Stimulated activated effector memory CD8-positive, alpha-beta T cell treated with anti-CD3 and anti-CD28 coated beads, Interleukin-12 subunit alpha, Interleukin-12 subunit beta, amount 100 ng/mL, for 72 hours (primary cell): ENCODE results near the gene KCNK3.

Experiments used
- ATAC-seq: fragments of 150-1000 bp; cut with Tn5 transposase; 2 replicates; pipeline ENCODE4 v1.10.0; 2021
- DNase-seq, 2 donors: peaks; one replicate each; pipeline ENCODE4 v3.0.0; 2021 to 2022; ENCODE audit warnings: low spot score in 2 of 2
- H3K27ac Mint-ChIP-seq: one replicate; pipeline ENCODE4 v1.8.0; 2022; ENCODE audit warnings: mild to moderate bottlenecking, mixed read lengths
- H3K36me3 Mint-ChIP-seq: one replicate; pipeline ENCODE4 v1.8.0; 2022; ENCODE audit warnings: mild to moderate bottlenecking, mixed read lengths
- H3K4me1 Mint-ChIP-seq: one replicate; pipeline ENCODE4 v1.8.0; 2022; ENCODE audit warnings: mixed read lengths
- H3K4me3 Mint-ChIP-seq: one replicate; pipeline ENCODE4 v1.8.0; 2022; ENCODE audit warnings: mild to moderate bottlenecking, mixed read lengths
- H3K9me3 Mint-ChIP-seq: one replicate; pipeline ENCODE4 v1.8.0; 2022; ENCODE audit warnings: mixed read lengths

Gene KCNK3

GRCh38 chr2:26674002-26674751 lies 18.3 kb upstream of the KCNK3 start:
- Mint-ChIP-seq H3K9me3 (no peaks in the 10 kb centered on the region), H3K27ac (no peak overlapping the region), H3K4me1 (no peaks in the 10 kb centered on the region), H3K36me3 (no peaks in the 10 kb centered on the region), H3K4me3 (no peak overlapping the region)
- no peak for ATAC-seq
- DNase-seq: no peak

DNA sequence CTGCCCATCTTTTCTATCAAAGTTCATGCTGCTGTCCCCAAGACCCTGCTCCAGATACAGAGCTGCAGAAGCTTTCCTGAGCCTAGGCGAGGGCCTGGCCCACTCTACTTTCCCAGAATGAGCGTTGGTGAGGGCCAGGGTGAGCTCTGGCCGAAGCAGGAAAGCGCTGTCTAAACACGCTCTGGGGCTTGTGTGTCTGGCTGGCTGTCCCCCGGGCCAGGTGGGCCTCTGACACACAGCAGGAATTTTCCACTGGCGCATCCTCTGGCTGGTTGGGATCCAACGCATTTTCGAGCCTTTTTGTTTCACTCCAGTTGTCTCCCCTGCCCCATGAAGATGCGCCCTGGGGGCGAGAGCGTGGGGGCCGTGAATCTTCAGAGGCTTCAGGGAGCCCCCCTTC lies 17.8 kb upstream of the KCNK3 start:
- Mint-ChIP-seq H3K4me3 (no peak overlapping the region), H3K9me3 (no peaks in the 10 kb centered on the region), H3K36me3 (no peaks in the 10 kb centered on the region), H3K4me1 (no peaks in the 10 kb centered on the region), H3K27ac (no peak overlapping the region)
- DNase-seq (no peak), ATAC-seq (no peak)

DNA sequence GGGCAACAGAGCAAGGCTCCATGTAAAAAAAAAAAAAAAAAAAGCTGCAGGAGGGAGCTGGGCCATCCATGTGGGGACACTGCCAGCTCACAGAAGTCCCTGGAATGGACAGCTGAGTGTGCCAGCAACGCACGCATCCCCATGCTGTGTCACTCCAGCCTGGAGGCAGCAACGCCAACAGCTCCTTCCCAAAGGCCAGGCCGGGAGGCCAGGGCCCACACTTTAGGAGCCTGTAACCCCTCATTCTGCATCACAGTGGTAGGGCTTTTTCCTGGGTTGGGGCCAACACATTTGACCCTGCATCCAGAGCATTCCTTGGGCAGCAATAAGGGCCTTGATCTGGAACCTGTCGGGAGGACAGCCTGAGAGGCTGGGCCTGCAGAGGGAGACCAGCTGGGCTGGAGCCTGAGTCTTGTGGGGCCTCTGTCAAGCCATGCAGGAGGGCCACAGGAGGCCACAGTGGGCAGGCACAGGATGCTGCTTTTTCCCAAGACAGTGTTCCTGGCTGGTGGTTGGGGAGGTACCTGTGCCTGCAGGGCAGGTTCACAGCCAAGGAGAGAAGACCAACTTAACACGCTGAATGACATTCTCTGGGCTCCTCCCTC lies 16.8 kb upstream of the KCNK3 start:
- Mint-ChIP-seq H3K9me3 (no peaks in the 10 kb centered on the region), H3K4me3 (no peak overlapping the region), H3K27ac (no peak overlapping the region), H3K4me1 (no peaks in the 10 kb centered on the region), H3K36me3 (no peaks in the 10 kb centered on the region)
- DNase-seq: no peak
- no peak for ATAC-seq

DNA sequence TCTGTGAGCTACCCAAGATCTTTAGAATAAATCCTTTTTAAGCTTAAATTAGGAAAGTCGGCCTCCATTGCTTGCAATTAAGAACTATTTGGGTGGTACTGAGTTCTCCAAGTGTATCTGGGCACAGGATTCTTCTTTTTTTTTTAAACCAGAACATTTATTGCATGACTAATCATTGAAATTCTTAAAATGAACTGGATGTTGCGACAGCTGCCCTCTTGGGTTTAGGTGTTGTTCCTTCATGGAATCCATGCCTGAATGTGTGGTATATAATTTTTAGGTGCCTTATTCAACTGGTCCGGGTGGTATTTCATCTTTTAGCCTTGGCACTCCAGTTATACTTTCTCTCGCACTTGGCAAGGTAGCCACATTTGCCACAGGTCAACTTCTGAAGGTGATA lies 14.5 kb upstream of the KCNK3 start:
- DNase-seq (no peak), ATAC-seq (no peak)
- Mint-ChIP-seq H3K9me3 (no peaks in the 10 kb centered on the region), H3K36me3 (no peaks in the 10 kb centered on the region), H3K27ac (no peak overlapping the region), H3K4me3 (no peak overlapping the region), H3K4me1 (no peaks in the 10 kb centered on the region)

DNA sequence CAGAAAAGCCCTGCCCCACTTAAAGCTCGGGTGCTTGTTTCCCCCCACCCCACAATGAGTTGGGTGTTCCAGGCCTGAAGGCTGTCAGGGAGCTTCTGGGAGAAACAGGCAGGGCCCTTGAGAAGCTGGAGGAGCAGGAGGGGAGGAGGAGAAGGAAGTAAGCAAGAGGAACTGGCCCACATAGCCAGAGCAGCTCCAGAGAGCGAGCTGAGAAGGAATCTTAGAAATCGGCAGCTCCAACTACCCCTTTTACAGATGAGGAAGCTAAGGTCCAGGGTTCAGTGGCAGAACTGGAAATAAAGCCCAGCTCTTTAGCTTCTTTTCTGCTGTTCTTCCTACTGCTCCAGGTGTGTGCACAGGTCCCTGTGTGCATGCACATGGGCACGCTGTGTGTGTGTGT lies 12.7 kb upstream of the KCNK3 start:
- H3K36me3 Mint-ChIP-seq: no peaks in the 10 kb centered on the region
- DNase-seq (no peak), ATAC-seq (no peak)
- H3K4me3 Mint-ChIP-seq: no peak overlapping the region
- H3K27ac Mint-ChIP-seq: no peak overlapping the region
- H3K9me3 Mint-ChIP-seq: no peaks in the 10 kb centered on the region
- no peaks in the 10 kb centered on the region for H3K4me1 Mint-ChIP-seq

- no peaks in the 10 kb centered on the region for H3K36me3 Mint-ChIP-seq
- H3K27ac Mint-ChIP-seq: no peak overlapping the region
- DNase-seq: no peak
- H3K9me3 Mint-ChIP-seq: no peaks in the 10 kb centered on the region
- ATAC-seq: no peak
- H3K4me3 Mint-ChIP-seq: no peak overlapping the region
- H3K4me1 Mint-ChIP-seq: no peaks in the 10 kb centered on the region
These were observed 10.9 kb upstream of the KCNK3 start for GRCh38 chr2:26681656-26682055.

DNA sequence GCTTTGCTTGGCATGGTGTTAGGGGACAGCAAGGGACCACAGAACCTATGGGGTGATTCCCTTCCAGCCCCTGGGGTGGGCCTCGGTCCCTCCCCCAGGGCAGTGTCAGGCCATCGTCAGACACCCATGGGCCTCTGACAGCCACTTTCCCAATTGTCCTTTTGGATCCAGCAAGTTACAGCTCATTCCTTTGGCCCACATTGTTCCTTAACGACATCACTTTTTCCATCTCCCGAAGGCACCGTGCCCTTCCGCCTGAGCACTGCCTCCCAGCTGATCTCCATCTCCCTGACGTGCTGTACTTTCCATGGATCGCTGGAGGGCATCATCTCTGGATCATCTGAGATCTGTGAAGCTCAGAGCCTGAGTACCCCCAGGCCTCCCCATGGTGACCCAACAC lies 10.4 kb upstream of the KCNK3 start:
- Mint-ChIP-seq H3K9me3 (no peaks in the 10 kb centered on the region), H3K4me3 (no peak overlapping the region), H3K36me3 (no peaks in the 10 kb centered on the region), H3K4me1 (no peaks in the 10 kb centered on the region), H3K27ac (no peak overlapping the region)
- no peak for ATAC-seq
- no peak for DNase-seq

DNA sequence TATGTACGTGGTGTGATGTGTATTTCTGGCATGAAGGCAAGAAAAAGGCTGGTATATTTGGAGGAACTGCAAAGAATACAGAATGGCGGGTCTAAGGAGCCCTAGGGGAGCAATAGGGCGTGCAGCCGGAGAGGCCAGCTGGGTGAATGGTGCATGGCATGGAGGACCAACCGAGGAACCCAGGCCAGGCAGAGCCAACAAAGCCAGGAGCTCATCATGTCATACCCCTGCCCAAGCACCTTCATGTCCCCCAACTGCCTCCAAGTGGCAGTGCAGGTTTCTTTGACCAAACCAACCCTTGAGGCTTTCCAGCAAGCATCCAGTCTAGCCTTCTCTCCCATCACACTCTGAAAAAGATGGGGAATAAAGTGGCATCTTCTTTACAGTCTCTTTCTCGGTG lies 8.9 kb upstream of the KCNK3 start:
- no peak overlapping the region for H3K27ac Mint-ChIP-seq
- H3K4me3 Mint-ChIP-seq: no peak overlapping the region
- H3K36me3 Mint-ChIP-seq: no peaks in the 10 kb centered on the region
- H3K4me1 Mint-ChIP-seq: no peaks in the 10 kb centered on the region
- DNase-seq: no peak
- no peak for ATAC-seq
- H3K9me3 Mint-ChIP-seq: no peaks in the 10 kb centered on the region

DNA sequence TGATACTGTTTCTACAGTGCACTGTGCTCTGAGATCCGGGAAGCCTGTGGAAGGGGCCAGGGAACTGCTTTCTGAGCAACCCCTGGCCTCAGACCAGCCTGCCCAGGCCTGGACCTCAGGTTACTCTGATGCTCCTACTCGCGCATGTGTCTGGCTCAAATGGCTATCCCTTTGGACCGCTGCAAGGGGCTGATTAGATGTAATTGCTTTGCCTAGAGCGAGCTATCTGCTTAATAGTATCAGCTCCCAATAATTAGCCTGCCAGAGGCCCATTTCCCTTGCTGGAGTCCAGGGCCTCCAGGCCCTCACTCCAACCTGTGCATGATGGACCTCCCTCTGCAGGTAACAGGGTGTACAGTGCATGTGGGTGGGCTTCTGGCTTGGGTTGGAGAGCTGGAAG lies 7.2 kb upstream of the KCNK3 start:
- Mint-ChIP-seq H3K4me1 (no peaks in the 10 kb centered on the region), H3K36me3 (no peaks in the 10 kb centered on the region), H3K4me3 (no peak overlapping the region), H3K9me3 (no peaks in the 10 kb centered on the region), H3K27ac (no peak overlapping the region)
- DNase-seq: no peak
- no peak for ATAC-seq

- Mint-ChIP-seq H3K4me3 (no peak overlapping the region), H3K27ac (no peak overlapping the region)
These were observed 6.3 kb upstream of the KCNK3 start for GRCh38 chr2:26685989-26686839.

GRCh38 chr2:26687328-26687727 lies 5.2 kb upstream of the KCNK3 start:
- no peak overlapping the region for H3K4me3 Mint-ChIP-seq
- no peak for DNase-seq
- no peaks in the 10 kb centered on the region for H3K9me3 Mint-ChIP-seq
- H3K4me1 Mint-ChIP-seq: peaks cover 4% of the 10 kb centered on the region
- no peak overlapping the region for H3K27ac Mint-ChIP-seq
- H3K36me3 Mint-ChIP-seq: no peaks in the 10 kb centered on the region
- no peak for ATAC-seq

More at GRCh38 chr2:26685989-26686839, 6.3 kb upstream of the KCNK3 start:
- no peaks in the 10 kb centered on the region for H3K36me3 Mint-ChIP-seq
- ATAC-seq (no peak), DNase-seq (no peak)
- H3K9me3 Mint-ChIP-seq: no peaks in the 10 kb centered on the region
- no peaks in the 10 kb centered on the region for H3K4me1 Mint-ChIP-seq

GRCh38 chr2:26687801-26688200 lies 4.7 kb upstream of the KCNK3 start:
- H3K27ac Mint-ChIP-seq: no peak overlapping the region
- no peak overlapping the region for H3K4me3 Mint-ChIP-seq
- DNase-seq (no peak), ATAC-seq (no peak)
- H3K36me3 Mint-ChIP-seq: no peaks in the 10 kb centered on the region
- no peaks in the 10 kb centered on the region for H3K9me3 Mint-ChIP-seq
- H3K4me1 Mint-ChIP-seq: peaks cover 6% of the 10 kb centered on the region

- no peak for ATAC-seq
- Mint-ChIP-seq H3K9me3 (no peaks in the 10 kb centered on the region), H3K4me1 (peaks cover 6% of the 10 kb centered on the region), H3K27ac (no peak overlapping the region), H3K4me3 (no peak overlapping the region), H3K36me3 (no peaks in the 10 kb centered on the region)
- DNase-seq: no peak
These were observed 1.4 kb upstream of the KCNK3 start for GRCh38 chr2:26691161-26691560.

- no peak for ATAC-seq
- H3K27ac Mint-ChIP-seq: no peak overlapping the region
- H3K36me3 Mint-ChIP-seq: no peaks in the 10 kb centered on the region
- peaks cover 6% of the 10 kb centered on the region for H3K4me1 Mint-ChIP-seq
- DNase-seq: no peak
- H3K4me3 Mint-ChIP-seq: no peak overlapping the region
- H3K9me3 Mint-ChIP-seq: no peaks in the 10 kb centered on the region
These were observed 642 bp upstream of the KCNK3 start for GRCh38 chr2:26691881-26692278.

DNA sequence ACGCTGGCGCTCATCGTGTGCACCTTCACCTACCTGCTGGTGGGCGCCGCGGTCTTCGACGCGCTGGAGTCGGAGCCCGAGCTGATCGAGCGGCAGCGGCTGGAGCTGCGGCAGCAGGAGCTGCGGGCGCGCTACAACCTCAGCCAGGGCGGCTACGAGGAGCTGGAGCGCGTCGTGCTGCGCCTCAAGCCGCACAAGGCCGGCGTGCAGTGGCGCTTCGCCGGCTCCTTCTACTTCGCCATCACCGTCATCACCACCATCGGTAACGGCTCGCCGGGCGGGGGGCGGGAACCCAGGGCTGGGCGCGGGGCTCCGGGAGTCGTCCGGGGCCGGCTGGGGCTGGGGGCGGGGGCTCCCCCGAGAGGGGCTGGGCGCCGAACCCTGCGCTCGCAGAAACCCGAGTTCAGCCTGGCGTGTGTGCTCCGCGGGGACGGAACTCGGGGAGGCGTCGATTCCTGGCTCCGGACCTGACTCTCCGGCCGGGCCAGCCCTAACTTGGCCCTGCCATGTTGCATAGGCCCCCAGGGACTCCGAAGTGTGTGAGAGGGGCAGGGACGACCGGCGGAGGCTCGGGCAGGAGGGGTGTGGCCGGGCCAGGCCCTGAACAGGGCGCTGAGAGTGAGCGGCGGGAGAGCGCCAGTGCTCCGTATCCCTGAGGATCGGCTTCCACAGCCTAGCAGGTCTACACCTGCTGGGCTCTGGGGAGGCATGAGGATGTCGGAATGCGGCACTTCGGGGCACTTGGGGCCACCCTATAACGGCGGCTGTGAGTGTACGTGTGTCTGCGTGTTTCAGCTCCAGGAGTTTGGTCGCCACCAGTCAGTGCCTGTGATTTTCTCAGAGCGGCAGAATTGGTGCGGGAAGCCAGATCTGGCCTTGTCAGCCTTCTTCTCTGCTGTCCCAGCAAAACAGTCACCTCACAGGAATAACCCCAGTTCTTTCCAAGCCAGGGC lies 651 bp downstream of the KCNK3 start:
- no peaks in the 10 kb centered on the region for H3K9me3 Mint-ChIP-seq
- ATAC-seq: peak; percentile 15
- H3K27ac Mint-ChIP-seq: no peak overlapping the region
- no peak overlapping the region for H3K4me3 Mint-ChIP-seq
- no peak for DNase-seq
- no peaks in the 10 kb centered on the region for H3K36me3 Mint-ChIP-seq
- H3K4me1 Mint-ChIP-seq: peaks cover 6% of the 10 kb centered on the region
